GM12878 (cell line): ENCODE results near the gene MRPL44. TPM values are rescaled to one million over a fixed set of nuclear protein-coding genes. Genes with fewer than 3 reads are reported as not detected.

Experiments
- ATF2 ChIP-seq: IDR thresholded peaks from 2 replicates; pipeline ENCODE4 v1.6.1; 2012; ENCODE audit warnings: low read length, inconsistent platforms
- BCL3 ChIP-seq: IDR thresholded peaks from 2 replicates; pipeline ENCODE4 v1.6.1; 2011; ENCODE audit warnings: borderline replicate concordance, low read depth, mild to moderate bottlenecking, moderate library complexity, low read length; ENCODE audit not compliant: insufficient read depth, poor library complexity, severe bottlenecking
- BRCA1 ChIP-seq: IDR thresholded peaks from 2 replicates; pipeline ENCODE4 v1.6.1; 2011; ENCODE audit warnings: low read depth, low read length, improper control_type of control experiment
- CBX3 ChIP-seq: fragments of 200-600 bp; sonication (generic); IDR thresholded peaks from 2 replicates; pipeline ENCODE4 v1.6.1; 2016; ENCODE audit warnings: low read depth, borderline replicate concordance
- CBX5 ChIP-seq: sonication (generic); IDR thresholded peaks from 2 replicates; pipeline ENCODE4 v1.6.1; 2016; ENCODE audit warnings: low read depth, moderate library complexity, mild to moderate bottlenecking, inconsistent platforms
- EED ChIP-seq: sonication (generic); IDR thresholded peaks from 2 replicates; pipeline ENCODE4 v1.6.1; 2016; ENCODE audit warnings: antibody characterized with exemption, low read depth
- EP300 ChIP-seq, 2 experiments: fragments of 150-350 bp in 1 of 2; IDR thresholded peaks; 2 replicates each; pipeline ENCODE4 v1.6.1; 2011 to 2012; ENCODE audit warnings: low read depth in 2 of 2, low read length in 2 of 2, borderline replicate concordance in 1 of 2, improper control_type of control experiment in 1 of 2, inconsistent platforms in 1 of 2; ENCODE audit not compliant: control insufficient read depth in 1 of 2
- EZH2 ChIP-seq: IDR thresholded peaks from 2 replicates; pipeline ENCODE4 v1.6.1; 2012; ENCODE audit warnings: low read depth, mild to moderate bottlenecking, control low read depth, inconsistent platforms, low read length, borderline replicate concordance; ENCODE audit not compliant: control insufficient read depth
- GABPA ChIP-seq: IDR thresholded peaks from 2 replicates; pipeline ENCODE4 v1.6.1; 2014; ENCODE audit warnings: antibody characterized with exemption, low read depth, mild to moderate bottlenecking, inconsistent platforms
- HDGF ChIP-seq: fragments of 450-650 bp; IDR thresholded peaks from 2 replicates; pipeline ENCODE4 v1.6.1; 2016; ENCODE audit warnings: antibody characterized with exemption
- MAX ChIP-seq: IDR thresholded peaks from 2 replicates; pipeline ENCODE4 v1.6.1; 2012; ENCODE audit warnings: low read depth, low read length, improper control_type of control experiment
- MYC ChIP-seq: IDR thresholded peaks from 2 replicates; pipeline ENCODE4 v1.6.1; 2011; ENCODE audit warnings: mild to moderate bottlenecking, low read length, moderate library complexity, inconsistent platforms; ENCODE audit not compliant: insufficient read depth, insufficient replicate concordance, insufficient read length, severe bottlenecking
- NFXL1 ChIP-seq: fragments of 450-650 bp; IDR thresholded peaks from 2 replicates; pipeline ENCODE4 v1.6.1; 2017; ENCODE audit warnings: antibody characterized with exemption, mild to moderate bottlenecking, borderline replicate concordance
- SPI1 ChIP-seq: IDR thresholded peaks from 2 replicates; pipeline ENCODE4 v1.6.1; 2011; ENCODE audit warnings: low read depth, mild to moderate bottlenecking, low read length, moderate library complexity, borderline replicate concordance; ENCODE audit not compliant: insufficient read depth
- USF1 ChIP-seq: IDR thresholded peaks from 2 replicates; pipeline ENCODE4 v1.6.1; 2011; ENCODE audit warnings: borderline replicate concordance, low read depth, mild to moderate bottlenecking, moderate library complexity, mixed read lengths, low read length; ENCODE audit not compliant: insufficient read depth; ENCODE audit errors: extremely low read length
- USF2 ChIP-seq: IDR thresholded peaks from 2 replicates; pipeline ENCODE4 v1.6.1; 2011; ENCODE audit warnings: low read depth, low read length, improper control_type of control experiment, borderline replicate concordance
- polyA plus RNA-seq, 11 experiments: library from polyadenylated mRNA; depleted of rRNA in 4 of 11; unstranded in 6 of 11; stranded (reverse) in 5 of 11; fragments of >200 nt; fragmentation: Nextera tagmentation in 4 of 11; fragmentation: Illumina TruSeq in 1 of 11; extraction: Ambion mirVana in 4 of 11; extraction: Trizol in 1 of 11; gene quantifications; 1 replicate in 1 of 11; 2 replicates in 10 of 11; pipeline versions ENCODE4 v1.2.1 to v1.2.3, GENCODE V29; 2011 to 2016; ENCODE audit warnings: inconsistent platforms in 2 of 11, missing spikeins in 2 of 11, low read depth in 1 of 11
- total RNA-seq, 4 experiments: library from RNA; depleted of rRNA in 3 of 4; stranded (reverse); fragments of >200 nt in 3 of 4; fragmentation: Illumina TruSeq in 1 of 4; extraction: Trizol in 1 of 4; gene quantifications; 2 replicates each; pipeline versions ENCODE4 v1.2.1 to v1.2.3, GENCODE V29; 2013 to 2021
- TF ChIP-seq, protein P1 (sequence below): fragments of 450-650 bp; formaldehyde crosslinking; IDR thresholded peaks from 2 replicates; pipeline ENCODE4 v1.5.0; 2022; ENCODE audit warnings: mild to moderate bottlenecking, missing genetic modification characterization

The MRPL44 gene
- total and polyA plus RNA-seq, 10 of the 15 experiments (the other 5 are each of a cell fraction or from before 2014, with no cell fraction given) = 18.3 to 44.3 (median 37.5) TPM

GRCh38 chr2:223957092-223957851, at the start of gene MRPL44 (continued):
- TF ChIP-seq SPI1 (no peak), CBX5 (peak; percentile 97; the same call in 1 of the 2 replicates), EP300 (IDR thresholded peaks at IDR 0.05; ENCODE audit: borderline replicate concordance in 1 of 2, control insufficient read depth in 1 of 2, low read depth in 2 of 2, low read length in 2 of 2) (no peak), USF2 (no peak), CBX3 (no peak), BRCA1 (no peak), MAX (peak; percentile 79), GABPA (peak; percentile 99), EZH2 (no peak), EED (0 out of 2 replicates have a peak, but pooled peaks have one; percentile 25), NFXL1 (no peak), MYC (peak; percentile 53), ATF2 (peak; percentile 28; the same call in 1 of the 2 replicates), USF1 (no peak), HDGF (0 out of 2 replicates have a peak, but pooled peaks have one; percentile 22), BCL3 (no peak)
- TF ChIP-seq, protein P1, sequence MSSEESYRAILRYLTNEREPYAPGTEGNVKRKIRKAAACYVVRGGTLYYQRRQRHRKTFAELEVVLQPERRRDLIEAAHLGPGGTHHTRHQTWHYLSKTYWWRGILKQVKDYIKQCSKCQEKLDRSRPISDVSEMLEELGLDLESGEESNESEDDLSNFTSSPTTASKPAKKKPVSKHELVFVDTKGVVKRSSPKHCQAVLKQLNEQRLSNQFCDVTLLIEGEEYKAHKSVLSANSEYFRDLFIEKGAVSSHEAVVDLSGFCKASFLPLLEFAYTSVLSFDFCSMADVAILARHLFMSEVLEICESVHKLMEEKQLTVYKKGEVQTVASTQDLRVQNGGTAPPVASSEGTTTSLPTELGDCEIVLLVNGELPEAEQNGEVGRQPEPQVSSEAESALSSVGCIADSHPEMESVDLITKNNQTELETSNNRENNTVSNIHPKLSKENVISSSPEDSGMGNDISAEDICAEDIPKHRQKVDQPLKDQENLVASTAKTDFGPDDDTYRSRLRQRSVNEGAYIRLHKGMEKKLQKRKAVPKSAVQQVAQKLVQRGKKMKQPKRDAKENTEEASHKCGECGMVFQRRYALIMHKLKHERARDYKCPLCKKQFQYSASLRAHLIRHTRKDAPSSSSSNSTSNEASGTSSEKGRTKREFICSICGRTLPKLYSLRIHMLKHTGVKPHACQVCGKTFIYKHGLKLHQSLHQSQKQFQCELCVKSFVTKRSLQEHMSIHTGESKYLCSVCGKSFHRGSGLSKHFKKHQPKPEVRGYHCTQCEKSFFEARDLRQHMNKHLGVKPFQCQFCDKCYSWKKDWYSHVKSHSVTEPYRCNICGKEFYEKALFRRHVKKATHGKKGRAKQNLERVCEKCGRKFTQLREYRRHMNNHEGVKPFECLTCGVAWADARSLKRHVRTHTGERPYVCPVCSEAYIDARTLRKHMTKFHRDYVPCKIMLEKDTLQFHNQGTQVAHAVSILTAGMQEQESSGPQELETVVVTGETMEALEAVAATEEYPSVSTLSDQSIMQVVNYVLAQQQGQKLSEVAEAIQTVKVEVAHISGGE (CRISPR knock-in tag) = peak; percentile 99
